SIG-M5 (cell line): ENCODE data around the gene MAMLD1.

Experiments used
- DNase-seq: peaks from one replicate; lab custom pipeline; 2025; lab: John Stamatoyannopoulos, UW

The MAMLD1 gene

GRCh38 chrX:150531467-150531866 is 168.3 kb downstream of the MAMLD1 start:
- DNase-seq = no peak

GRCh38 chrX:150533863-150534262 is 170.7 kb downstream of the MAMLD1 start:
- DNase-seq = no peak

GRCh38 chrX:150536455-150537116 is 173.5 kb downstream of the MAMLD1 start:
- no peak for DNase-seq

GRCh38 chrX:150537851-150538250 is 174.7 kb downstream of the MAMLD1 start:
- DNase-seq = no peak

GRCh38 chrX:150540965-150541364 is 177.8 kb downstream of the MAMLD1 start:
- no peak for DNase-seq

GRCh38 chrX:150542846-150543229 is 179.7 kb downstream of the MAMLD1 start:
- DNase-seq = no peak

GRCh38 chrX:150543230-150544155 is 180.4 kb downstream of the MAMLD1 start:
- no peak for DNase-seq

- no peak for DNase-seq
Observed at GRCh38 chrX:150544222-150544787, 181.2 kb downstream of the MAMLD1 start.

GRCh38 chrX:150544835-150545770 is 182.0 kb downstream of the MAMLD1 start:
- no peak for DNase-seq

GRCh38 chrX:150546711-150547153 is 183.6 kb downstream of the MAMLD1 start:
- no peak for DNase-seq

- DNase-seq = no peak
Observed at GRCh38 chrX:150547375-150548115, 184.4 kb downstream of the MAMLD1 start.

GRCh38 chrX:150548251-150548650 is 185.1 kb downstream of the MAMLD1 start:
- no peak for DNase-seq

- no peak for DNase-seq
Observed at GRCh38 chrX:150548684-150549083, 185.6 kb downstream of the MAMLD1 start.

GRCh38 chrX:150551963-150552362 is 188.8 kb downstream of the MAMLD1 start:
- no peak for DNase-seq

- no peak for DNase-seq
Observed at GRCh38 chrX:150558424-150558823, 195.3 kb downstream of the MAMLD1 start.
